H1 (cell line): ENCODE results near the gene RNF144A. TPM values are rescaled to one million over a fixed set of nuclear protein-coding genes. Genes with fewer than 3 reads are reported as not detected.

ENCODE experiments used
- CHD2 ChIP-seq: IDR thresholded peaks from 2 replicates; pipeline ENCODE4 v1.6.1; 2012; ENCODE audit warnings: low read length, improper control_type of control experiment
- SIRT6 ChIP-seq: IDR thresholded peaks from one replicate; pipeline ENCODE4 v1.7.1; 2012; ENCODE audit warnings: low read length, inconsistent platforms
- SUZ12 ChIP-seq: fragments of 200-600 bp; sonication (generic); IDR thresholded peaks from 2 replicates; pipeline ENCODE4 v1.6.1; 2012; ENCODE audit warnings: mild to moderate bottlenecking, inconsistent platforms, low read length, moderate library complexity, mixed read lengths
- polyA plus RNA-seq, 7 experiments: library from polyadenylated mRNA; depleted of rRNA in 3 of 7; stranded (reverse) in 5 of 7; unstranded in 2 of 7; fragments of >200 nt in 5 of 7; fragments of 200-250 nt in 2 of 7; gene quantifications; 1 replicate in 5 of 7; 2 replicates in 1 of 7; 4 replicates in 1 of 7; pipeline versions ENCODE4 v1.2.1 to v1.2.3, GENCODE V29; 2011 to 2013; ENCODE audit warnings: missing spikeins in 2 of 7, mixed read lengths in 2 of 7
- total RNA-seq: library from RNA; stranded (reverse); fragmentation: NEBNext Ultra II Directional; extraction: Animal tissue kit (Norgen Biotek cat#: 25700); gene quantifications from 2 replicates; pipeline ENCODE4 v1.2.1, GENCODE V29; 2021
- TF ChIP-seq, protein P1 (sequence below): IDR thresholded peaks from 2 replicates; pipeline ENCODE4 v1.6.1; 2012; ENCODE audit warnings: low read length, inconsistent platforms
- TF ChIP-seq, protein P2 (sequence below): fragments of 300-600 bp; sonication (generic); IDR thresholded peaks from 2 replicates; pipeline ENCODE4 v1.7.1; 2012; ENCODE audit warnings: low read length, moderate library complexity, mild to moderate bottlenecking, inconsistent platforms; ENCODE audit not compliant: insufficient replicate concordance

The RNF144A gene
- total and polyA plus RNA-seq, 2 of the 8 experiments (the other 6 are each of a cell fraction or from before 2014, with no cell fraction given) = 14.0 to 15.0 TPM

DNA sequence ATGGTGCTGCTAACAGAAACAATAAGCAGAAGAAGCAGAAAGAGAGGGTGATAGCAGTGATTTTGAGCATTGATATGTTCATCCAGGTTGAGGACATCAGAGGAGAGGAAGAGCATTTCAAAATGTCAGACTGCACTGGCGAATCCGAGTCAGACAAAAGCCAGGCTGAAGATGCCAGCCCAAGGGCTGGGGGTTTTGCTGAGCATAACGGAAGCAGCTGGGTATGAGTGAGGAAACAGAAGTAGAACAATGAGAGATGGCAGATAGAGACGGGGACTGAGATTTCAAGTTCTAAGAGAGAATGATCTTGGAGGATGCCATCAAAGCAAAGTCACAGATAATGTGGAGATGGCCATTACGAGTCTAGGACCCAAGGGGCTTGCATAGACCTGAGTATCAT is 151.2 kb downstream of the RNF144A start (continued):
- TF ChIP-seq, protein P1, sequence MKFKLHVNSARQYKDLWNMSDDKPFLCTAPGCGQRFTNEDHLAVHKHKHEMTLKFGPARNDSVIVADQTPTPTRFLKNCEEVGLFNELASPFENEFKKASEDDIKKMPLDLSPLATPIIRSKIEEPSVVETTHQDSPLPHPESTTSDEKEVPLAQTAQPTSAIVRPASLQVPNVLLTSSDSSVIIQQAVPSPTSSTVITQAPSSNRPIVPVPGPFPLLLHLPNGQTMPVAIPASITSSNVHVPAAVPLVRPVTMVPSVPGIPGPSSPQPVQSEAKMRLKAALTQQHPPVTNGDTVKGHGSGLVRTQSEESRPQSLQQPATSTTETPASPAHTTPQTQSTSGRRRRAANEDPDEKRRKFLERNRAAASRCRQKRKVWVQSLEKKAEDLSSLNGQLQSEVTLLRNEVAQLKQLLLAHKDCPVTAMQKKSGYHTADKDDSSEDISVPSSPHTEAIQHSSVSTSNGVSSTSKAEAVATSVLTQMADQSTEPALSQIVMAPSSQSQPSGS = no peak
- TF ChIP-seq CHD2 (no peak), SIRT6 (no peak), SUZ12 (no peak)
- TF ChIP-seq, protein P2, sequence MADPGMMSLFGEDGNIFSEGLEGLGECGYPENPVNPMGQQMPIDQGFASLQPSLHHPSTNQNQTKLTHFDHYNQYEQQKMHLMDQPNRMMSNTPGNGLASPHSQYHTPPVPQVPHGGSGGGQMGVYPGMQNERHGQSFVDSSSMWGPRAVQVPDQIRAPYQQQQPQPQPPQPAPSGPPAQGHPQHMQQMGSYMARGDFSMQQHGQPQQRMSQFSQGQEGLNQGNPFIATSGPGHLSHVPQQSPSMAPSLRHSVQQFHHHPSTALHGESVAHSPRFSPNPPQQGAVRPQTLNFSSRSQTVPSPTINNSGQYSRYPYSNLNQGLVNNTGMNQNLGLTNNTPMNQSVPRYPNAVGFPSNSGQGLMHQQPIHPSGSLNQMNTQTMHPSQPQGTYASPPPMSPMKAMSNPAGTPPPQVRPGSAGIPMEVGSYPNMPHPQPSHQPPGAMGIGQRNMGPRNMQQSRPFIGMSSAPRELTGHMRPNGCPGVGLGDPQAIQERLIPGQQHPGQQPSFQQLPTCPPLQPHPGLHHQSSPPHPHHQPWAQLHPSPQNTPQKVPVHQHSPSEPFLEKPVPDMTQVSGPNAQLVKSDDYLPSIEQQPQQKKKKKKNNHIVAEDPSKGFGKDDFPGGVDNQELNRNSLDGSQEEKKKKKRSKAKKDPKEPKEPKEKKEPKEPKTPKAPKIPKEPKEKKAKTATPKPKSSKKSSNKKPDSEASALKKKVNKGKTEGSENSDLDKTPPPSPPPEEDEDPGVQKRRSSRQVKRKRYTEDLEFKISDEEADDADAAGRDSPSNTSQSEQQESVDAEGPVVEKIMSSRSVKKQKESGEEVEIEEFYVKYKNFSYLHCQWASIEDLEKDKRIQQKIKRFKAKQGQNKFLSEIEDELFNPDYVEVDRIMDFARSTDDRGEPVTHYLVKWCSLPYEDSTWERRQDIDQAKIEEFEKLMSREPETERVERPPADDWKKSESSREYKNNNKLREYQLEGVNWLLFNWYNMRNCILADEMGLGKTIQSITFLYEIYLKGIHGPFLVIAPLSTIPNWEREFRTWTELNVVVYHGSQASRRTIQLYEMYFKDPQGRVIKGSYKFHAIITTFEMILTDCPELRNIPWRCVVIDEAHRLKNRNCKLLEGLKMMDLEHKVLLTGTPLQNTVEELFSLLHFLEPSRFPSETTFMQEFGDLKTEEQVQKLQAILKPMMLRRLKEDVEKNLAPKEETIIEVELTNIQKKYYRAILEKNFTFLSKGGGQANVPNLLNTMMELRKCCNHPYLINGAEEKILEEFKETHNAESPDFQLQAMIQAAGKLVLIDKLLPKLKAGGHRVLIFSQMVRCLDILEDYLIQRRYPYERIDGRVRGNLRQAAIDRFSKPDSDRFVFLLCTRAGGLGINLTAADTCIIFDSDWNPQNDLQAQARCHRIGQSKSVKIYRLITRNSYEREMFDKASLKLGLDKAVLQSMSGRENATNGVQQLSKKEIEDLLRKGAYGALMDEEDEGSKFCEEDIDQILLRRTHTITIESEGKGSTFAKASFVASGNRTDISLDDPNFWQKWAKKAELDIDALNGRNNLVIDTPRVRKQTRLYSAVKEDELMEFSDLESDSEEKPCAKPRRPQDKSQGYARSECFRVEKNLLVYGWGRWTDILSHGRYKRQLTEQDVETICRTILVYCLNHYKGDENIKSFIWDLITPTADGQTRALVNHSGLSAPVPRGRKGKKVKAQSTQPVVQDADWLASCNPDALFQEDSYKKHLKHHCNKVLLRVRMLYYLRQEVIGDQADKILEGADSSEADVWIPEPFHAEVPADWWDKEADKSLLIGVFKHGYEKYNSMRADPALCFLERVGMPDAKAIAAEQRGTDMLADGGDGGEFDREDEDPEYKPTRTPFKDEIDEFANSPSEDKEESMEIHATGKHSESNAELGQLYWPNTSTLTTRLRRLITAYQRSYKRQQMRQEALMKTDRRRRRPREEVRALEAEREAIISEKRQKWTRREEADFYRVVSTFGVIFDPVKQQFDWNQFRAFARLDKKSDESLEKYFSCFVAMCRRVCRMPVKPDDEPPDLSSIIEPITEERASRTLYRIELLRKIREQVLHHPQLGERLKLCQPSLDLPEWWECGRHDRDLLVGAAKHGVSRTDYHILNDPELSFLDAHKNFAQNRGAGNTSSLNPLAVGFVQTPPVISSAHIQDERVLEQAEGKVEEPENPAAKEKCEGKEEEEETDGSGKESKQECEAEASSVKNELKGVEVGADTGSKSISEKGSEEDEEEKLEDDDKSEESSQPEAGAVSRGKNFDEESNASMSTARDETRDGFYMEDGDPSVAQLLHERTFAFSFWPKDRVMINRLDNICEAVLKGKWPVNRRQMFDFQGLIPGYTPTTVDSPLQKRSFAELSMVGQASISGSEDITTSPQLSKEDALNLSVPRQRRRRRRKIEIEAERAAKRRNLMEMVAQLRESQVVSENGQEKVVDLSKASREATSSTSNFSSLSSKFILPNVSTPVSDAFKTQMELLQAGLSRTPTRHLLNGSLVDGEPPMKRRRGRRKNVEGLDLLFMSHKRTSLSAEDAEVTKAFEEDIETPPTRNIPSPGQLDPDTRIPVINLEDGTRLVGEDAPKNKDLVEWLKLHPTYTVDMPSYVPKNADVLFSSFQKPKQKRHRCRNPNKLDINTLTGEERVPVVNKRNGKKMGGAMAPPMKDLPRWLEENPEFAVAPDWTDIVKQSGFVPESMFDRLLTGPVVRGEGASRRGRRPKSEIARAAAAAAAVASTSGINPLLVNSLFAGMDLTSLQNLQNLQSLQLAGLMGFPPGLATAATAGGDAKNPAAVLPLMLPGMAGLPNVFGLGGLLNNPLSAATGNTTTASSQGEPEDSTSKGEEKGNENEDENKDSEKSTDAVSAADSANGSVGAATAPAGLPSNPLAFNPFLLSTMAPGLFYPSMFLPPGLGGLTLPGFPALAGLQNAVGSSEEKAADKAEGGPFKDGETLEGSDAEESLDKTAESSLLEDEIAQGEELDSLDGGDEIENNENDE = no peak
